ENCODE data around the gene DNPEP.

DNPEP gene

GRCh38 chr2:219362072-219362471 is 25.6 kb downstream of the DNPEP start:
- no peak for DNase-seq (ENCODE audit: low read depth in 2 of 2)

DNA sequence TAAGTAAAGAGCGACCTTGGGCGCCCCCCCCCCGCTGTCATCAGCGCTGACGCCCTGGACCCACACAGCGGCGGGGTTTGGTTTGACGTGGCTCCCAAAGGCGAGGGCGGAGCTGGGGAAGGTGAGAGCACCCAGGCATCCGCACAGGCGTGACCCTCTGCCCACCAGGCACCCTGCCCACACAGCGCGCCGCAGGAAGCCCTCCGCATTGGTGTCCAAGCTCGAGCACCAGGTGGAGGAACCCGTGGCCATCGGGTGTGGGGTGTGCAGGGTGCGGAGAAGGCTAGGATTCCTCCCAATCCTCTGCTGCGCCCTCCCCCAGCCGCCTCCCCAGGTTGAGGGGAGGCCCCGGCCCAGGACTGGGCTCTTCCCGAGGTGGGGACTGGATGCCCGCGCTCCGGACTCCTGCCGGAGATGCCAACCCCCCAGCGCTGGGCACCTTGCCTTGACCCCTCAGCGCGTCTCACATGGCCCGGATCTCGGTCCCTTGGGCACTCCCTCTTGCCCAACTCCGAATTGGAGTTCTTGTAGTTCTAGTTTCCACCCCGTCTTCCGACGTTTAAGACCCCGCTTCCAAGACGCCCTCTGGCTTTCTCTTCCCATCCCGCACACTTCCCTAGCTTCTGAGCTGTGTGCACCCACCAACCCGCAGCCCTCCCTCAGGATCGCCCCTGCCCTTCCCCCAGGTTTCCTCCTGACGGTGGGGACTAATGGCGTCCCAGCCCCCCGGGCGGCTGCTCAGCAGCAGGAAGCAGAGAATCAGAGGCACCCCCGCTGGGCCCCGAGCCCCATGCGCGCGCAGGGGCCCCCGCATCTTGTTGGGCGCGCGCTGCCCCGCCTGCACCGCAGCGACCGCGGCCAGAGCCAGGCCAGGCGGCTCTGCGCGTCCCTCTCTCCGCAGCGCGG is 29.3 kb downstream of the DNPEP start:
- no peak for DNase-seq (ENCODE audit: low read depth in 2 of 2)

DNA sequence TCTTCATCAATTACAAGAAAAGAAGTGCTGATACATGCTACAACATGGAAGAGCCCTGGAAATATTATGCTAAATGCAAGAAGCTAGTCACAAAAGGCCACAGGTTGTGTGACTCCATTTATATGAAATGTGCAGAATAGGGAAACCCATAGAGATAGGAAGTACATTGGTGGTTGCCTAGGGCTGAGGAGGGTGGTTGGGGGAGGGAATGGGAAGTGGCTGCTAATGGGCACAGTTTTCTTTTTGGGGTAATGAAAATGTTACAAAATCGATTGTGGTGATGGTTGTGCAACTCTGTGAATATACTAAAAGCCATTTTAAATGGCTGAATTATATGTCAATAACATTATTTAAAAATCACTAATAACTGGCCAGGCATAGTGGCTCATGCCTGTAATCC is 30.9 kb downstream of the DNPEP start:
- DNase-seq (ENCODE audit: low read depth in 2 of 2) = no peak

DNA sequence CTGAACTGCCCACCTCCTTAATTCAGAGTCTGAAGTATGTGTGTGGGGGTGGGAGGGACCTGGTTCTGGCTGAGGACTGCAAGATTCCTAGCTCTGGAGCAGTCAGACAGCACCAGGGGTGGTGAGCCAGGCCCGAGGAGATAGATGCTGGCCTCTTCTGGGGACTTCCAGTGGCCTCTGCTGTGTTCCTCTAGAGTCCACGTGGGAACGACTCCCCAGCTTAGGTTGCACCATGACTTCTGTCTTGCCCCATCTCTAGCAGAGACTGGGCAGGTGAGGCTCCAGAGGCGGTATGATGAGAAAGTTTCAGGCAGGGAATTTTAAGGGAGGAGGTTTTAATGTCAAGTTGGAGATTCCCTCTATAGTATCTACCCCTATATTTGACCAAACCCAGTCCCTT is 33.1 kb downstream of the DNPEP start:
- DNase-seq (ENCODE audit: low read depth in 2 of 2) = no peak

GRCh38 chr2:219353129-219353528 is 34.6 kb downstream of the DNPEP start:
- DNase-seq (ENCODE audit: low read depth in 2 of 2) = no peak

DNA sequence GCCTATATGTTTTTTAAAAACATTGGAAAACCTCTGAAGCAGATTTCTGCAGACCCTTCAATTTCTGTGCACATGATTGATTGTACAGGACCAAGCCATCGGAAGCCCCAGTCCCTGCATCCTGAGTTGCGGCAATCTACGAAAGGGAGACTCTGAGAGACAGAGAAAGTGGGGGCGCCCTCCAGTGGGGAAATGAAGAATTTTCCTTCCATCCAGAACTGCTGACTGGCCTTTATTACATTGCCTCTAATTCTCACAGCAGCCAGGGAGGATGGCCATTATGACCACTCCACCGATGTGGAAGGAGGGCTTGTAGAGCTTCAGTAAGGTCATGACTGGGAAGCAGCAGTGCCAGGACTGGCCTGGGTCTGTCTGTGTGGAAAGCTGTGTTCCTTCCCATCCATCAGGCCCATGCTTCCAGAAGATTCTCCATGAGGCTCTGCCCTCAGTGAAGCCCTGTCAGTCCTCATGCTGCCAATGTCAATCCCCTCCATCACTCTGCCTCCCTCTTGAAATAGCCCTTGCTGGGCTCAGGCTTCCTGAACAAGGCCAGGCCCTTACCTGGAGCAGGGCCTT is 35.2 kb downstream of the DNPEP start:
- peak; percentile 23 to 41 for DNase-seq (ENCODE audit: low read depth in 2 of 2)

GRCh38 chr2:219350710-219351221 is 36.9 kb downstream of the DNPEP start:
- DNase-seq (ENCODE audit: low read depth in 2 of 2) = no peak

DNA sequence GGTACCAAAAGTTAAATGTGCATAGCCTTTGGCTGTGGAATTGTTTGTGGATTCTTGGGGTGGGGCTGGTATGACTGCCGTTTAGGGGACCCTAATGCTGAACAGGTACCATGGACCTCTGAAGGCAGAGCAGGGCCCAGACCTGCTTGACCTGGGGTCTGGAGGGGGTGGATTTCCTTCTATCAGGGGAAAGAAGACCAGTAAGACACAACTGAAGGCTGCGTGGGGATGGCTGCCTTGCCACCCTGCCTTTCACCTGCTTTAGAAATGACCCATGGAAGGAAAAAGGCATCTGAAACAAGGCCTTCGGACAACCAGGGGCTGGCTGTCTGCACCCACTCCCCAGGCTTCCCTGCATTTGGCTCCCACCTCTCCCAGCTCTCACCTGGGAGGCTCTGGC is 37.5 kb downstream of the DNPEP start:
- no peak for DNase-seq (ENCODE audit: low read depth in 2 of 2)

GRCh38 chr2:219344751-219345430 is 42.8 kb downstream of the DNPEP start:
- no peak for DNase-seq (ENCODE audit: low read depth in 2 of 2)

DNA sequence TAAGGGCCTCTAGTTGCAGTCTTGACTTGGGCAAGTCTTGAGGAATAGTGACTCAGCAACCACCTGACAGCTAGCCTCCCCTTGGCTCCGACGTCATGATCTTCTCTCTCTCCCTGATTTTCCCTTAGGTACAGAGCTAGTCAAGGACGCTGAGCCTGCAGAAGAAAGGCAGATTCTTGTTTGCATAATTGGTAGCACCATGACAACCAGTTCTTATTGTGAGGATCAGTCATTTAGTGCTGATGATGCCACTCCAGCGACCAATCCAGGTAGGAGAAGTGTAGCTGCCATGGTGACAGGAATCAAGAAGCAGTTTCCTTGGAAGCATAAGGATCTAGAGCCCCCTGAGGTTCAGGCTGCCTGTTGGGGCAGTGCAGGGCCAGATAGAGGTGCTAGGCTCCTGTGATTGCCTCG is 52.3 kb downstream of the DNPEP start:
- DNase-seq (ENCODE audit: low read depth in 2 of 2) = no peak

DNA sequence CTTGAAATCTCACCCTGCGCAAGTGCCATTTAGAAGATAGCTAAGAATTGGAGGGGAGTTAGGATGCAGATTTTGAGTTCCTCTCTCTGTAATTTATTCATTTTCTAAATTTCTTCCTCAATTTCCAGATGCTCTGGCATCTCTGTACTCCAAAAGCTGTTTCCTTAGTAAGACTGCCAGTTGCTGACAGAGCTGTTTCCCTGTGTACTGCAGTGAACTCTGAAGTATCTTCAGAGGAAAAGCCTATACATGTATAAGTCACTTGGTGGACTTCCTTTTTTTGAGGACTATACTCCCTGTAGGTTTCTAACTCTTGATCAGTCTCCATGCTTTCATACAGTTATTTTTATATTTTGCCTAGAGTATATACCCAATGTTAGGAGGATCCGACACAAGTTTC is 53.6 kb downstream of the DNPEP start:
- DNase-seq (ENCODE audit: low read depth in 2 of 2) = no peak

GRCh38 chr2:219332542-219332941 is 55.2 kb downstream of the DNPEP start, which contains the start of gene RESP18:
TSS of gene RESP18 (minus strand) at chr2:219332744.
- no peak for DNase-seq (ENCODE audit: low read depth in 2 of 2)

DNA sequence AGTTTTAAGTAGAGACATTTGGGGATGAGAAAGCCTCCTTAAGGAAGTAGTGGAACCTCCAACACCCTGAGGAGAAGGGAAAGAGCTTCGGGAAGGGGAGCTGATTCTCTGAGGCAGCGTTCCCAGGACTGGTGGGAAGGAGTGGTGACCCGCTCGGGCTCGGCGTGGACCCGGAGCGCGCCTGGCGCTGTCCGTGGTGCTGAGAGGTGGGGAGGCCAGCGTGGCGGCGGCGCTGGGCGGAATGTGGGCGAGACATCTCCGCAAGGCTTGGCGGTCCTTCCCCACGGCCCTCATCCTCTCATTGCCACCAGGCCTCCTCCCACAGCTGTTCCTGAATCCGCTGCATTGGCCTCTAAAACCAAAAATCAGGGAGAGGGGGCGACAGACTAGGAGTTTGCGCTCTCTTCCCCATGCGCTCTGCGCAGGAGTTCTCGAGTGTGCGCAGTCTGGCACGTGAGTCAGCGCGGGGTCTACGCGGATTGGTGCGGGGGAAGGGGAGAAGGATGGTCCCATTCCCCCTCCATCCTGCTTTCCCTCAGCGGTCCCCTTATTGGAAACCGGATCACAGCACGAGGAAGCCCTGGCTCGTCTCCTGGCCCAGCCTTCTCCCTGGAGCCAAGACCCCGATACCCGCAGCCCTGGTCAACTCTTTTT is 56.0 kb downstream of the DNPEP start:
- DNase-seq (ENCODE audit: low read depth in 2 of 2) = no peak

DNA sequence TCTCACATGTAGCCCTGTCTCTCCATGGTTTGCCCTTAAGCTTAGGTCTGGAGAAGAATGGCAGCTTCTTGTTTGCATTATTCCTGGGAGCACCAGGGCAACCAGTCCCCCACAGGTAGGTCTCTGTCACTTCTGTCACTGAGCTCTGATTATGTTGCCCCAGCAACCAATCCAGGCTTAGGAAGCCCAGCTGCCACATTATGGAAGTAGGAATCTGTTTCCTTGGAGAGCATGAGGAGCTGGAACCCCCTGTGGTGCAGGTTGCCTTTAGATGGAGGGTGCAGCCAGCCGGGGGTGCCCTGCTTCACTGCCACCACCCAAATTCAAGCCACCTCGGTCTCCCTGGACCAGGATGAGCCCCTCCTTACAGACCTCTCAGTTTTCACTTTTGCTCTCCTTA is 60.0 kb downstream of the DNPEP start:
- DNase-seq (ENCODE audit: low read depth in 2 of 2) = no peak

DNA sequence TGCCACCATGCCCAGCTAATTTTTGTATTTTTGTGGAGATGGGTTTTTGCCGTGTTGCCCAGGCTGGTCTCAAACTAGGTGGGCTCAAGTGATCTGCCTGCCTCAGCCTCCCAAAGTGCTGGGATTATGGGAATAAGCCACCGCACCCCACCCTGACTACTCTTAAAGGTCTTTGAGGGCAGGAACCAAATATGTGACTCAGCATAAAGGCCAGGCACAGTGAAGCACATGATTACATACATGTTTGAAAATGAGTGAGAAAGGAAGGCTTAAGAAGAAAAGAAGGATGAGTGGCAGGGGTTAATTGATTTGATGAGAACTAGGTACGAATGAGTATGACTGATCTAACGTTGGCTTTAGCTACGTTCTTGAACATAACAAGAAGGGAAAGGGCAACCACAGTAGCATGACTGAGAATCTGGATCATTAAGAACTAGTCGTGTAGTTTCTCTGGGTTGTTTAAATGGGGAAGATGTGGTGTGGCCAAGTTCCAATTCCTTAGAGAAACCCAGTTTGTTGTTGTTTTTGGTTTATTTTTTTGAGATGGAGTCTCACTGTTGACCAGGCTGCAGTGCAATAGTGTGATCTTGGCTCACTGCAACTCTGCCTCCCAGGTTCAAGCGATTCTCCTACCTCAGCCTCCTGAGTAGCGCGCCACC is 61.9 kb downstream of the DNPEP start:
- no peak for DNase-seq (ENCODE audit: low read depth in 2 of 2)

DNA sequence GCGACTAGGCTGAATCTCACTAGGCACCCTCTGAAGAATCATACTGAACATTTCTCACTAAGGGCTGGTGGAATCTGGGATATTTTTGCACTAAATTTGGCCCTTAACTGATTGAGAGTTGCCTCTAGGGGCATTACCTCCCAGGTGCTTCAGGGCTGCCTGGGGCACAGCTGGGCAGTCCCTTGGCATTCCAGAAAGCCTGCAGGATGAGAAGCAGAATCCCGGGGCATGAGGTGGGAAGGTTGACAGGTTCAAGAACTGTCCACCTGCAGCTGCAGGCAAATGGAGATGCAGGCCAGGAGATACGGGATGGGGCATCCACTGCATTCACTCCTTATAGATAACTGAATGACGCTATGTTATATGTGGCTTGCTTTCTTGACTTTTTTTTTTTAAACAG is 62.6 kb downstream of the DNPEP start:
- no peak for DNase-seq (ENCODE audit: low read depth in 2 of 2)

- DNase-seq (ENCODE audit: low read depth in 2 of 2) = no peak
These were observed 64.3 kb downstream of the DNPEP start for GRCh38 chr2:219323434-219323833.
